HG02870 (cell line): Measurements from ENCODE around the gene DCDC1.

ENCODE experiments used
- ATAC-seq: cut with Tn5 transposase; IDR thresholded peaks from one replicate; pipeline ENCODE4 v1.9.1; 2021; ENCODE audit warnings: mild to moderate bottlenecking, moderate library complexity; ENCODE audit not compliant: unreplicated experiment

Gene DCDC1

GRCh38 chr11:31369348-31370329 is at the start of gene DCDC1, which contains the start of gene DNAJC24:
Gene DCDC1 (minus strand): TSS chr11:31369739. CDS start chr11:31328280, 41,459 bp downstream.
Gene DNAJC24 (plus strand): TSS chr11:31369860. CDS start chr11:31370749, 889 bp downstream.
- ATAC-seq = peak; percentile 99

GRCh38 chr11:31419138-31419537 is 49.6 kb upstream of the DCDC1 start:
- no peak for ATAC-seq

- no peak for ATAC-seq
These were observed 48.3 kb upstream of the DCDC1 start for GRCh38 chr11:31417816-31418215.

- ATAC-seq = no peak
These were observed 47.8 kb upstream of the DCDC1 start for GRCh38 chr11:31417357-31417756.

GRCh38 chr11:31415435-31415834 is 45.9 kb upstream of the DCDC1 start:
- ATAC-seq = no peak

- no peak for ATAC-seq
These were observed 44.8 kb upstream of the DCDC1 start for GRCh38 chr11:31414338-31414737.

- no peak for ATAC-seq
These were observed 43.4 kb upstream of the DCDC1 start for GRCh38 chr11:31412946-31413345.

- no peak for ATAC-seq
These were observed 38.7 kb upstream of the DCDC1 start for GRCh38 chr11:31408201-31408600.

GRCh38 chr11:31404614-31405013 is 35.1 kb upstream of the DCDC1 start:
- ATAC-seq = no peak

GRCh38 chr11:31397239-31397834 is 27.8 kb upstream of the DCDC1 start:
- no peak for ATAC-seq

GRCh38 chr11:31387379-31387778 is 17.8 kb upstream of the DCDC1 start:
- no peak for ATAC-seq

GRCh38 chr11:31383116-31383515 is 13.6 kb upstream of the DCDC1 start:
- ATAC-seq = no peak

GRCh38 chr11:31375879-31376278 is 6.3 kb upstream of the DCDC1 start:
- ATAC-seq = no peak

GRCh38 chr11:31366795-31367194 is 2.7 kb downstream of the DCDC1 start:
- ATAC-seq = no peak

GRCh38 chr11:31361743-31362142 is 7.8 kb downstream of the DCDC1 start:
- ATAC-seq = no peak

- ATAC-seq = no peak
These were observed 13.7 kb downstream of the DCDC1 start for GRCh38 chr11:31355817-31356216.

GRCh38 chr11:31355131-31355530 is 14.4 kb downstream of the DCDC1 start:
- ATAC-seq = no peak

- ATAC-seq = no peak
These were observed 18.4 kb downstream of the DCDC1 start for GRCh38 chr11:31351168-31351567.

- peak; percentile 51 for ATAC-seq
These were observed 28.5 kb downstream of the DCDC1 start for GRCh38 chr11:31340903-31341572.

GRCh38 chr11:31337806-31338205 is 31.7 kb downstream of the DCDC1 start:
- ATAC-seq = no peak

GRCh38 chr11:31328697-31329096 is 40.8 kb downstream of the DCDC1 start:
- ATAC-seq = no peak
